Loucy (cell line): Measurements from ENCODE around the gene DBNL.
"Not testable (repeated sequence)": the region's sequence is repeated elsewhere in the genome, so short reads cannot be mapped to it uniquely, and the experiment has no call there.

Source experiments
- EZH2phosphoT487 ChIP-seq: fragments of 200-600 bp; IDR thresholded peaks from 2 replicates; pipeline ENCODE4 v1.6.1; 2018; ENCODE audit warnings: antibody characterized with exemption, mild to moderate bottlenecking, moderate library complexity, borderline replicate concordance
- TF ChIP-seq, protein P1 (sequence below): fragments of 200-600 bp; sonication (generic); conservative IDR thresholded peaks from 2 replicates; pipeline ENCODE4 v1.5.1; 2014; ENCODE audit warnings: mild to moderate bottlenecking, antibody characterized with exemption, low read length

DNA sequence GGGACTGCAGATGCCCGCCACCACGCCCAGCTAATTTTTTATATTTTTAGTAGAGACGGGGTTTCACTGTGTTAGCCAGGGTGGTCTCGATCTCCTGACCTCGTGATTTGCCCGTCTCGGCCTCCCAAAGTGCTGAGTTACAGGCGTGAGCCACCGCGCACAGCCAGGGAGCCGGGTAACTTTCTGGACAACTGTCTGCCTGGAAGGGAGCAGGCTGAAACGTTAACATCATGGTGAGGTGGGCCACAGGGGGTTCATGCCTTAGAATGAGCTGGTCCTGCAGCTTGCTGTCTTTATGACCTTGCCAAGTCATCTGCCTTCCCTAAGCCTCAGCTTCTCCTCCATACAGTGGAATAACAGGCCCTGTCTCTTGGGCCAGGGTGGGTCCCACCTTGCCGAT is 13.2 kb upstream of the DBNL start:
- TF ChIP-seq, protein P1, sequence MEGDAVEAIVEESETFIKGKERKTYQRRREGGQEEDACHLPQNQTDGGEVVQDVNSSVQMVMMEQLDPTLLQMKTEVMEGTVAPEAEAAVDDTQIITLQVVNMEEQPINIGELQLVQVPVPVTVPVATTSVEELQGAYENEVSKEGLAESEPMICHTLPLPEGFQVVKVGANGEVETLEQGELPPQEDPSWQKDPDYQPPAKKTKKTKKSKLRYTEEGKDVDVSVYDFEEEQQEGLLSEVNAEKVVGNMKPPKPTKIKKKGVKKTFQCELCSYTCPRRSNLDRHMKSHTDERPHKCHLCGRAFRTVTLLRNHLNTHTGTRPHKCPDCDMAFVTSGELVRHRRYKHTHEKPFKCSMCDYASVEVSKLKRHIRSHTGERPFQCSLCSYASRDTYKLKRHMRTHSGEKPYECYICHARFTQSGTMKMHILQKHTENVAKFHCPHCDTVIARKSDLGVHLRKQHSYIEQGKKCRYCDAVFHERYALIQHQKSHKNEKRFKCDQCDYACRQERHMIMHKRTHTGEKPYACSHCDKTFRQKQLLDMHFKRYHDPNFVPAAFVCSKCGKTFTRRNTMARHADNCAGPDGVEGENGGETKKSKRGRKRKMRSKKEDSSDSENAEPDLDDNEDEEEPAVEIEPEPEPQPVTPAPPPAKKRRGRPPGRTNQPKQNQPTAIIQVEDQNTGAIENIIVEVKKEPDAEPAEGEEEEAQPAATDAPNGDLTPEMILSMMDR = not testable (repeated sequence)
- TF ChIP-seq EZH2phosphoT487 = not testable (repeated sequence)
